Measurements from ENCODE around the gene LSR. TPM values are rescaled to one million over a fixed set of nuclear protein-coding genes. Genes with fewer than 3 reads are reported as not detected.

Gene LSR
- total RNA-seq, 1 donor from 2014 or later, result 79.1 TPM

DNA sequence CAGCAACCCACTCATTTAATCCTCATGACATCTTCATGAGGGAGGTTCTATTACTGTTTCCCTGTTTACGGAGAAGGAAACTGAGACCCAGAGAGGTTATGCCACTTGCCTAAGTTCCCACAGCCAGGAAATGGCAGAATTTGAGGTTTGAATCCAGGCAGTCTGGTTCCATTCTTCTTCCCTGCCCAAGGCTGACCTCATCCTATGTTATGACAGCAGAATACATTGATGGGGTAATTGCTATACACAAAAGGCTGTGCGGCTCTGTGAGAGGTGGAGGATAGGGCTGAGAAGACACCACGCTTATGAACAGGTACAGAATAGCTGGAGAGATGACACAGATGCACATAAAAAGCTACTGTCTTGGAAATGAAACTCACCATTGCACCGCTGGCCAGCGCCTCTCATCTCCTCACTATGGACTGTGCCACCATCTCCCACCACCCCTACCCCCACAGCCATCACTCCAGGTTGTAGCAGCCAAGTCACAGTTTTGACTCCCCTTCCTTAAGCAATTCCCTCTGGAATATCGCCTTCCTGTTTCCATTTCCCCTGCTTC lies 54.6 kb downstream of the LSR start:
- TF ChIP-seq, protein P1, sequence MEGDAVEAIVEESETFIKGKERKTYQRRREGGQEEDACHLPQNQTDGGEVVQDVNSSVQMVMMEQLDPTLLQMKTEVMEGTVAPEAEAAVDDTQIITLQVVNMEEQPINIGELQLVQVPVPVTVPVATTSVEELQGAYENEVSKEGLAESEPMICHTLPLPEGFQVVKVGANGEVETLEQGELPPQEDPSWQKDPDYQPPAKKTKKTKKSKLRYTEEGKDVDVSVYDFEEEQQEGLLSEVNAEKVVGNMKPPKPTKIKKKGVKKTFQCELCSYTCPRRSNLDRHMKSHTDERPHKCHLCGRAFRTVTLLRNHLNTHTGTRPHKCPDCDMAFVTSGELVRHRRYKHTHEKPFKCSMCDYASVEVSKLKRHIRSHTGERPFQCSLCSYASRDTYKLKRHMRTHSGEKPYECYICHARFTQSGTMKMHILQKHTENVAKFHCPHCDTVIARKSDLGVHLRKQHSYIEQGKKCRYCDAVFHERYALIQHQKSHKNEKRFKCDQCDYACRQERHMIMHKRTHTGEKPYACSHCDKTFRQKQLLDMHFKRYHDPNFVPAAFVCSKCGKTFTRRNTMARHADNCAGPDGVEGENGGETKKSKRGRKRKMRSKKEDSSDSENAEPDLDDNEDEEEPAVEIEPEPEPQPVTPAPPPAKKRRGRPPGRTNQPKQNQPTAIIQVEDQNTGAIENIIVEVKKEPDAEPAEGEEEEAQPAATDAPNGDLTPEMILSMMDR (IDR thresholded peaks at IDR 0.05), result no peak
- ATAC-seq, result no peak
- no peaks in the 10 kb centered on the region for H3K36me3 ChIP-seq
- H3K4me3 ChIP-seq, result no peak overlapping the region
- intact Hi-C loops (cut with DNase I), result no loop called here
- no peak overlapping the region for H3K27ac ChIP-seq
- H3K27me3 ChIP-seq, result no peaks in the 10 kb centered on the region
- no peak for DNase-seq
- H3K4me1 ChIP-seq, result no peaks in the 10 kb centered on the region
- no peaks in the 10 kb centered on the region for H3K9me3 ChIP-seq

DNA sequence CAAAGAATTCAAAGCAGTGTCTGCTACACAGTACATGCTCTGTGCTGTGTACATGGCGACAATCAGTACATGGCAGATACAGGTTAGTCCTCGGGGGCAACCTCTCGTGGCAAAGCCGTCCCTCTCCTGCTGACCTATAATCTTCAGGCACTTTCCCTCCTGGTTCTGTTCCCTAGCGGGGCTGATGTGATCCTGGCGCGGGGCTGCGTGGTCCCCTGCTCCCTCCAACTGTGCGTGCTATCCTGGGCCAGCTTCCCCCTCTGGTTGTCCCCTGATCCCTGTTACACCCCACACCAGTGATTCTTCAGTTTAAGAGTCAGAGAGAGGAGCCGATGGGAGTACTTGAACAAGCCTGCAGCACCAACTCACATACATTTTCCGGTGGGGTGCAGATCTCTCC lies 55.2 kb downstream of the LSR start:
- intact Hi-C loops (cut with DNase I), result no loop called here
- Histone ChIP-seq H3K27me3 (no peaks in the 10 kb centered on the region), H3K27ac (no peak overlapping the region), H3K4me1 (no peaks in the 10 kb centered on the region), H3K36me3 (no peaks in the 10 kb centered on the region), H3K4me3 (no peak overlapping the region), H3K9me3 (no peaks in the 10 kb centered on the region)
- TF ChIP-seq, protein P1 (IDR thresholded peaks at IDR 0.05), result no peak
- ATAC-seq, result no peak
- no peak for DNase-seq

DNA sequence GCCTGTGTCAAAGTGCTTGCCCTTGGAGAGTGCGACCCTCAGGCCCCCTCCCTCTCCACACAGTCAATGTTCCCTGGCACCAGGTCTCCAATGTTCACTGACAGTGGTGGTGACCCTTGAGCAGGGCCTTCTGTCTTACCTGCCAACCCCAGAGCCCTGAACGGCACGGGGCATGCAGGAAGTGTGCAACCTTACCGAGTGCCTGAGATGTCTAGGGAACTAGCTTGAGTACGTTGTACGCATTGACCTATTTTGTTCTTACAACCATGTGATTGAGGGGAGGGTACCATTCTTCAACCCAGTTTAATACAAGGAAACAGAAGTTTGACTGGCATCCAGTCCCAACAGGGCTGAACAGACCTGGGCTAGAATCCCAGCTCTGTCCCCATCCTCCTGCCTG lies 56.4 kb downstream of the LSR start:
- H3K36me3 ChIP-seq, result no peaks in the 10 kb centered on the region
- H3K9me3 ChIP-seq, result no peaks in the 10 kb centered on the region
- intact Hi-C loops (cut with DNase I), result no loop called here
- no peak overlapping the region for H3K4me3 ChIP-seq
- DNase-seq (no peak), ATAC-seq (no peak)
- no peaks in the 10 kb centered on the region for H3K4me1 ChIP-seq
- H3K27me3 ChIP-seq, result no peaks in the 10 kb centered on the region
- no peak overlapping the region for H3K27ac ChIP-seq
- TF ChIP-seq, protein P1 (IDR thresholded peaks at IDR 0.05), result no peak

DNA sequence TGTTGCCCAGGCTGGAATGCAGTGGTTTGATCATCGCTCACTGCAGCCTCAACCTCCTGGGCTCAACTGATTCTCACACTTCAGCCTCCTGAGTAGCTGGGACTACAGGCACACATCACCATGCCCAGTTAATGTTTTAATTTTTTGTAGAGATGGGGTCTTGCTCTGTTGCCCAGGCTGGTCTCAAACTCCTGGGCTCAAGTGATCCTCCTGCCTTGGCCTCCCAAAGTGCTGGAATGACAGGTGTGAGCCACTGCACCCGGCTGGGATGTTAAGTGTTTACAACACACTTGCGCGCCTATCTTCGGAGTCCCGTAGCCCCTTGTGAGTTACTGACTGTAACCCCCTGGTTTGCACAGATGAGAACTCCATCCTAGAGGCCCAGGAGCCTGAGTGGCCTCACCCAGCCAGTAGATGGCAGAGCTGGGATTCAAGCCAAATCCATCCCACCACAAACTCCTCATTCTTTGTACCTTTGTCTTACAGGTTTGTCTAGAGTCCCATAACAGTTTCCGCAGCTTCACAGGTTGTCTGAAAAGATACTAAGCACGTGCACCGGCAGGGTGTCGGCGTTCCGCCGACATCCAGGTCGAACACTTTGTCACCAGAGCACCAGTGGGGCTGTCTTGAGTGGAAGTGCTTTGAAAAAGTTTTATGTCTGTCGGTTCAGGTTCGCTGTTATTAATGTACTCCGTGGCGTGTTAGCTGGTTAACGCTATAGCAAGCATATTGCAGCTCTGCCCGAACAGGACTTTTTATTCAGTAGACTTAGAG lies 57.9 kb downstream of the LSR start:
- TF ChIP-seq, protein P1 (IDR thresholded peaks at IDR 0.05), result peak; percentile 14
- no peaks in the 10 kb centered on the region for H3K36me3 ChIP-seq
- no peak for ATAC-seq

DNA sequence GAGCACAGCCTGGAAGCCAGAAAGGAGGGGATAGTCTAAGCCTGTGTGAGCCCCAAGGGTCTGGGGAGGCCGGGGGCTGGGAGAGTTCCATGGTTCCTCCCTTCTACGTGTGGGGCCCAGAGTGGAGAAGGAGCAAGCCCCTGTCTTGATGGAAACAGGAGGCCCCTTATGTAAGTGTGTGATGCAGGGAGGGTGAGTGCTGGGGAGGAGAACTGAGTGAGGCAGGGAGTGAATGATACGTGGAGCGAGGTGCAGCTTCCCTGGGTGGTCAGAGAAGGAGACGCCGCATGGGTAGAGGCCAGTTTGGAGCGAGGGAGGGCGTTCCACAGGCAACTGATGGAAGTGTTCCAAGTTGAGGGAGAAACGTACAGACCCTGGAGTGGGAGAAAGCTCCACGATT lies 59.1 kb downstream of the LSR start:
- ATAC-seq (no peak), DNase-seq (no peak)
- Histone ChIP-seq H3K4me1 (no peaks in the 10 kb centered on the region), H3K36me3 (no peaks in the 10 kb centered on the region), H3K27ac (no peak overlapping the region), H3K9me3 (no peaks in the 10 kb centered on the region), H3K4me3 (no peak overlapping the region), H3K27me3 (no peaks in the 10 kb centered on the region)
- TF ChIP-seq, protein P1 (IDR thresholded peaks at IDR 0.05), result no peak
- intact Hi-C loops (cut with DNase I), result no loop called here

More for the DNA sequence above, 57.9 kb downstream of the LSR start:
- intact Hi-C loops (cut with DNase I), result no loop called here
- no peak for DNase-seq
- Histone ChIP-seq H3K9me3 (no peaks in the 10 kb centered on the region), H3K27me3 (no peaks in the 10 kb centered on the region), H3K27ac (no peak overlapping the region), H3K4me1 (no peaks in the 10 kb centered on the region), H3K4me3 (no peak overlapping the region)
